HK-2 (cell line): Measurements from ENCODE around the gene PIK3R5.

Source experiments
- DNase-seq: peaks from one replicate; pipeline ENCODE4 v3.0.0-alpha.2; 2018; ENCODE audit not compliant: unreplicated experiment

Gene PIK3R5

DNA sequence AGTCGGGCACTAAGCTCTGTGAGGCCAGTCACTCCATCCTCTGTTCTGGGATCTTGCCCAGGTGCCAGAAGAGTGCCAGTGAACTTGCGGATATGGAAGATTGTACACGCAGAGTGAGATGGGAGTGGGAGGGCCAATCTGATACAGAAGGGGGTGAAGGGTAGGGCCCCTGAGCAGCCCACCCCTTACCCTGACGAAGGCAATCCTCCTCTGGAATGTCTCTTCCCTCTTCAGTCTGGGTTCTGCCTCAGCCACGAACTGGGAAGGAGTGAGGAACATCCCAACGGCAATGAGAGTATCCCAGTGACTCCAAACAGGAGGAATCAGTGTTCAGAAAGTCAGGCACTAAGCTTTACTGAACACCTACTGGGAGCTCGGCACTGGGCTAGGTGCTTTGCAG is 86.1 kb downstream of the PIK3R5 start:
- DNase-seq, result no peak

DNA sequence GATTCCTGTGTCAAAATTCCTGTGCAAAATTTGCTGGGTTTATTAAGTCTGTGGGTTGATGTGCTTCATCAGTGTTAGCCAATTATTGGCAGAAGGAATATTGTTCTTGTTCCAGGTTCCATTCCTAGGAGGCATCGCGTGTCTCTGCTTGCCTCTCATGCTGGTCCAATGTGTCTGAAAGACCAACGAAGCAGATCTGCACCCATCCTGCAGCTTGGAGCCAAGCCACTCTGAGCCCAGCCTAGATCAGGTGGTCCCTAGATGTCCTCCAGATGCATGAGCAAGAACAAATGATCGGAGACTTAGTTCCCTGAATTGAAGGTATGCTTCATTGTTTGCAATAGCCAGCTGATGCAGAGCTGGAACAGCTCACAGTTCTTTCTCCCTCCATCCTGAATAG is 87.5 kb downstream of the PIK3R5 start:
- DNase-seq, result no peak

- no peak for DNase-seq
Measured at GRCh38 chr17:8875957-8876356, 89.5 kb downstream of the PIK3R5 start.

DNA sequence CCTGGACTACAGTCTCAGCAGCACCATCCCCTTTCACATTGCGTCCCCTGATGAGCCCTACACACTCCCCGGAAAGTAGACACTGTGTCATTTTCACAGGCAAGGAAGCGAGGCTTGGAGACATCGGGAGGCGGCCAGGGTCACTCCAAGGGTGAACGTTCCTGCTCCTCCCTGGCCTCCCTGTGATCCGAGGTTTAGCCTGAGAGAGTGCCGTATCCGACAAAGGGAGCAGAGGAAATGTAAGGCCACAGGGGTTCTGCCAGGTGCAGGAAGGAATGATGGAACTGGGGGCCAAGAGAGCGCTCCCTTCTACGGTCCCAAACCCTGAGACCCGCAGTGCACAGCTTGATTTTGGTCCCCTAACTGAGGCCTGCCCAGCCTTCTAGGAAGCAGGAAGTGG is 90.1 kb downstream of the PIK3R5 start:
- no peak for DNase-seq

DNA sequence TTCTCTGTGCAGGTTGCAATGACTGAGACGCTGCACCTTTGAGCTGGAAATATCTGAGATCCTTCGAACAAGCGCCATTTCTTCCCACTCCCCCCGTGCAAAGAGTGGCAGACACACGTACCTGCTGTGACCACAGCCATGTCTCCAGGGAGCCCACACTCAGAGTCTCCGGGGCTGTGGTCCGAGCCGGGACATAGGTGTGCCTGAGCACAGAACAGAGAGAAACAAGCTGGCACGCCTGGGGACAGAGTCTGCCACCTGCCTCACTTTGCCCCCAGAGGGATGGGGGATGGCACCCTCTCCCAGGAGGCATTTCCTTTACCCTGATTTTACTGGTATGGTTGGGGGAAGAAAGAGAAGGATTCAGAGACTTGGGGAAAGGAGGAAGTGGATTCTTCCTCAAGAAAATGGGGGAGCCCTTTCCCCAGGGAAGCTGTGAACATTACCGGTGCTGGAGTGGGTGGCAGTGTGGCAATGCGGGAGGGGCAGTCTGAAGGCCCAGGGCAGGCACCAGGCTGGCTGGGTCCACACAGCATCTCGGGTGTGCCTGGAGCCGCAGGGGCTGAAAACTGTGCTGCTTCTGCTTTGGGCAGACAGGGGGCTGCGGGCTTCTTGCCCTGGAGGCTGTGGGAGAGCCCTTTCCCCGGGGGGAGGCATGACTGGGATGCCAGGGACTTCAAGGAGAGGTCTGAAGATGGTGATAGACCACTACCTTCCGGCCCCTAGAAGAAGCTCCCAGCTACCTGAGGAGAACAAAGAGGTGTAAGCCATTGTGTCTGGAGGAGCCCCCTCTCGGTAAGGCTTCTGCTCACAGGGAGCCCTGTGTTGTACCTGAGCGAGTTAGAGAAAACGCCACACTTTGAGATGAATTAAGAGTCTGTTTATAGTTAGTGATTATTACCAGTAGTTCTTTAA is 91.4 kb downstream of the PIK3R5 start:
- DNase-seq, result no peak

DNA sequence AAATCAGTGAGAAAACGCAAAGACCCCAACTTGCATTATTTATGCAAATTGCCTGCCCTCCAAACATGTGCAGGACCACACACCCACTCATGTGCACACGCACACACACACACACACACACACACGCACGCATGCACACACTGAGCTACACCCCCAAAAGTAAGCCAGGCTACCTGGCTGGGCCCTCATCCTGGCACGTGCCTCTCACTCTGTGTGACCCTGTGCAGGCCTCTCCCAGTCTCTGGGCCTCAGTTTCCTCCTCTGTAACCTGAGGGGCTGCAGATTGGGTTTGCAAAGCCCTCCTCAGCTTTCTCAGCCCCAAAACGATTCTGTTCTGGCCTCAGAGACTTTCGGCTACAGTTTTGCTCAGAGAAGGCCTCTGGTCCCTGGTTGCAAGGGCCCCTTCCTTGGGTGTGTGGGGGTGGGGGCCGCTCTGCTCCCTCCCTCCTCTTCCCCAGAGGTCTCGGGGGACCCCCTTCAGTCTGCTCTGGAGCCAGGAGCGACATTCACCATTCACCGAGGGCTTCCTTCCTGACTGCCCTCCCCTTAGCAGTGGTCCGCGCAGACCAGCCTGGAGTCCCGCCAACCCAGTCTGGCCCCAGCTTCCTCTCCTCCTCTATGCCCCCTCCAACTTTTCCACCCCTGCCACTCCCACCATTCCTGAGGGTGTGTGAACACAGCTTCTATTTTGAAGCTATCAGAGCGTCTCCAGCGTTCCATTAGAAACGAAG is 92.6 kb downstream of the PIK3R5 start:
- DNase-seq, result no peak

DNA sequence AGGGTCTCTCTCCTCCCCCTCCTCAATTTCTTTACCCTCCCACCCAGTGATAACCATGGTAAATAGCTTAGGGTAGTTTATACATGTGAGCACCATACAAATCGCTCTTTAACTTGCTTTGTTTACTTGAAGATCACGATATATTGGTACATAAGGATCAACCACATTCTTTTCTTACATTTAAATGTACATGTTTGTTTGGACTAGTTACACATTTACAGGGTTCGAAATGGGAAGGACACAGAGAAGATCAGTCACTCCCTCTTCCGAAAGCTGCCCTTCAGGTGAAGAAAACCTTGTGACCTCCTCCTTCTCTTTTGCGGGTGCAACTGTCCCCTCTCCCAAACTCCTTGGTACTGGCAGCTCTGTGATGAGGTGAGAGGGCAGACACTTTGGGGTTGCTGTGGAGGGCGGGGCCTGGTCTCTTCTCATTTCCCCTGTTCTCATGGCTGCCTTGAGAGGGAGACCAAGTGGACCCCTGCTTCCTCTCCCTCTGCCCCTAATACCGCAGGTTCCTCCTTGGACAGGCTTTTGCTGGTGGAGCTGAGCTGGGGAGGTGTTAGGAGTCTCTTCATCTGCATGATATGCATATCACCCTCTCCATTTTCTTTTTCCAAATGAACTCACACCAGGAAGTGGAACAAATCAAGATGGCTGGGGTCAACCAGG is 93.3 kb downstream of the PIK3R5 start:
- DNase-seq, result no peak

DNA sequence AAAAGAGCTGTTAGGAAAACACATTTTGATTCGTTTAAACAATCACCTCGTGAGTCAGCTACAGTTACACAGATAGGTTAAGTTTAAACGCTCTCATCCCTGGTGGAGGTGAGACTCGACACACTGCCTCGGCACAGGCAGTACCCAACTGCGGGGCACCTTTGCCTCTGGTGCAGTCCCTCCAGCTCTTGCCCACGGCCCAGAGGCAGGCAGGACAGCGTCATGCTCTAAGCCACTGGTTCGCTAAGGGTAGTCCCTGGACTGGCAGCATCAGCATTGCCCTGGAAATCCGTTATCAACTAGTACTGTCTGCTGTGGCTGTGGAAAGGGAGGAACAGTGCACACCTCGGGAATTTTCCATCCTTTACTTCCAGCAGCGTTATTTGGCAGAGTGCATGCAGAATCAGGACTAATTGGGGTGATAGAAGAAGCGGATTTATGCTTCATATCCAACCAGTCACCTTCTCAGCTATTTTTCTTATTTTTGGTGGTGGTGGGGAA is 94.4 kb downstream of the PIK3R5 start:
- no peak for DNase-seq

DNA sequence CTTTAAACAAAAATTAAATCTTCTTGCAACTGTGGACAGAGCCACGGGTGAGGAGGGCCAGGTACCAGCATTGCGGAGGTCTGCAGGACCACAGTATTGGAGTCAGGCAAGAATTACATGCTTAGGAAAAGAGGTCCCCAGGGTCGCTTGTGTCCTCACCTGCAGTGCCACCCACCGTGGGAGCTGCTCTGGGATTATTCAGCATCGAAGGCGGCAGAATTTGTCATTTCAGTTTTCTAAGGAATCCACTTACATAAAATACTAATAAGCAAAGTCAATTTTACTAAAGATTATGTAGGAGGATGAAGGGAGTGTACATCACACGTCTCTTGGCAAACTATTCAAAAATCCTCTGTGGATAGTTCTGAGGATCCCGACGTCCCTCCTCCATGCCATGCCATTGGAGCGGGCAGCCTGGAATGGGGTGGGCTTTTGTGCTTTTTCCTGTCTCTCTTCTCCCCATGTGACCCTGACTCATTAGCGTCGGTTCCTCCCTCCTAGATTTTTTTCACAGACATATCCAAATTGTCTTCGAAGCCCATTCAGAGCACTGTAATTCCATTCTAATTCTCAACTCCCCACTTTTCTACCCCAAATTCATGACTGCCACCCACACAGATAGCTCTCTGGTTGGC is 95.0 kb downstream of the PIK3R5 start:
- DNase-seq, result no peak

DNA sequence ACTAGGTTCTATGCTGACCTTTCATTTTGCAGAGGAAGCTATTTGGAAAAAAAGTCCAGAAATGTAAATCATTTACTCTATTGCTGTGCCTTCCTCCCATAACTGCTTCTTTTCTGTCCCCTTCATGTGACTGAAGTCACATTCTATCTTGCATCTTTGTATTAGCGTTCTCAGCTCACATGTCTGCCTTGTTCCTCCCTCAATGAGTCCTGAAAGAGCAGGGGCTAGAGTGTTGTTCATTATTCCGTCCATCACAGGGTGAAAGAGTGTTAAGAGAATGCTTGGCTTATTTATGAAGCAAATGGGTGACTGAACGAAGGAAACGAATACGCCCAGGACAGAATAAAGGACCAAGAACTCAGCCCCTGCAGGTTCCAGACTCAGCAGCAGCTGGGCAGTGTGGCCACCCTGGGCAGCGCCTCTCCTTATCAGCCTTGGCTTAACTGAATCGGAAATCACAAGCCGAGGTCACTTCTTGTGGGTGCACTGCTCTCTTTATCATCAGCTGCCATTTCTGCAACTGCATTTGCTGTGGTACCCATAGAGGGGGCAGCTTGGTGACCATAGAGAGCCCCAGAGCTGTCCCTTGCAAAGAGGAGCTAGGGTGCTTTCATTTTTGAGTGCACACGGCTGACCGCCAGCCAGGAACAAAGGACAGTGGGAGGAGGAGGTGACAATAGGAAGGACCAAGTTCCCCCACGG is 96.2 kb downstream of the PIK3R5 start:
- DNase-seq, result no peak

DNA sequence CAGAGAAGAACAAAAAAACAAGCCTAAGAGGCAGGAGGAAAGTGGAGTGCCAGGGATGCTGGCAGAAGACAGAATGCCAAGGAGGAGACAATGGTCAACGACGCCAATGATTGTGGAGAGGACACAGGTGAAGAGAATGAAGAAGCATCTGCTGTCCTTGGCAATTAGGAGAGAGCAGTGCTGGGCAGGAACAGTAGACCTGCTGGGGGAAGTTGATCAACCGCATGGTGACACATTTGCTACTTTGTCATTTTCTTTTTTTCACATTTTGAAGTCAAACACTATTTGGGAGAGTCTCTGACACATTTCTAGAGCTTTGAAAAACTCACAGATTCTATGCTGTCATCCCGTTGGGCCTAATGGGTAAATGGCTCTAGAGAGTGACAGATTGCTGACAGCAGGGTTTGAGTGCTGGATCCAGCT is 97.0 kb downstream of the PIK3R5 start:
- DNase-seq, result no peak

DNA sequence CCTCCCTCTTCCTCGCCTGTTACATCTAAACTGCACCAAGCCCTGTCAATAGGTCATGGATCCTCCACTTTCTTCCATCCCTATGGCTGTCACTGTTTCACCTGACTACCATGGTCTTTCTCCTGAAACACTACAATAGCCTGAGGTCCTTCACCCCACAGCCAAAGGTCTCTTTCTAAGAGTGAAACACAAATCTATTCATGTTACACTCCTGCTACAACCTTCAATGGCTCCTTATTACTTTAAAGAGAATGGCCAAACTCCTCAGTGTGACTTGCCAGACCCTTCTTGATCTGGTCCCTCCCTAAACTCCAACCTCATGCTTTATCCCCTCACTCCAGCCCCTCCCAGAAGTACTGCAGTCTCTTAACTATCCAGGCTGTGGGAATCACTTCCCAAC is 97.4 kb downstream of the PIK3R5 start:
- DNase-seq, result no peak

DNA sequence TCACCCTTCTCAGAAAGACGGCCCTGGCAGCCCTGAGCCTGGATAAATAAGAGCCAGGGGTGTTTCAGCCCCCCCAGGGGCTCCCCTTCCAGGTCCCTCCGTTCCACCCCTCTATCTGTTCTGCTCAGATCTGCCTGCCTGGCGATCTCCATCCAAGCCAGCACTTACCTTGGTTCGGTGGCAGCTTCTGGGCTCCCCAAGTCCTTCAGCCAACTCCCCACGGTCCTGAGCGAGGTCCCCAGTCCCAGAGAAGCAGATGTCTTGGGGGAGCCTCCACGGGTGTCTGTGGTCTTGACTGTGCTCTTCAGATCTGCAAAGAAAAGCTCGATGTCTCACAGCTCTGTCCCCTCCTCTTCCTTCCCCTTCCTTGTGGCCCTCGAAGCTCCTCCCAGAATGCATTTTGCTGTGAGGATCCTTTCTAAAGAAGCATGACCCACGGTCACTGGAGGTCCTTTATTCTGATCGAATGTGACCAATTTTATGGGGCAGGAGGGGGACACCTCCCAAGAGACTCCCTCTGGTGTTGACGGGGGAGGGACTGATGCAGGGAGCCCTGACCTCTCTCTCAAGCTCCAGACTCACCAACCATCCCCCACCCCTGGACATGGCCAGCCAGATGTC is 98.0 kb downstream of the PIK3R5 start, which contains the start of gene PIK3R6:
PIK3R6 (minus strand) TSS at position 314 of the 621 bp plus-strand sequence. CDS start 17,880 bp downstream, outside the sequence.
- no peak for DNase-seq

- no peak for DNase-seq
Measured at GRCh38 chr17:8865811-8866210, 99.7 kb downstream of the PIK3R5 start.

DNA sequence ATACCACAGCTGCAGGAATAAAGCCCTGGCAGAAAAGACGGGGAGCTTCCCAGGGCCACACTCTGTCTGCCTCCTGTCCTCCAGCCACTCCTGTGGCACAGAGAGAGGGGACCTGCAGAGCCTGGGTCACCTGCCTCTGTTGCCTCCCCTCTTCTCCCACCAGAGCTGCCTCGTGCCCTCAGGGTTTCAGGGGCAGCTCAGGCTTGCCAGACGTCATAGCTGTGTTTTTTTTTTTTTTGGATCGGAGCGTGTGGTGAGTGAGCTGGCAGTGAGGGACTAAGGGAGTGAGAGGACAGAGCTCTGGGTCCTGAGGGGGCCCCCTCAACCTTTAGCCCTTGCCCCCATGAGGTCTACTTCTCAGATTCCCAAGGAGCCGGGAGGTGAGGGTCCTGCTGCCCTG is 100.1 kb downstream of the PIK3R5 start:
- no peak for DNase-seq

- DNase-seq, result no peak
Measured at GRCh38 chr17:8862213-8863056, 103.1 kb downstream of the PIK3R5 start.

DNA sequence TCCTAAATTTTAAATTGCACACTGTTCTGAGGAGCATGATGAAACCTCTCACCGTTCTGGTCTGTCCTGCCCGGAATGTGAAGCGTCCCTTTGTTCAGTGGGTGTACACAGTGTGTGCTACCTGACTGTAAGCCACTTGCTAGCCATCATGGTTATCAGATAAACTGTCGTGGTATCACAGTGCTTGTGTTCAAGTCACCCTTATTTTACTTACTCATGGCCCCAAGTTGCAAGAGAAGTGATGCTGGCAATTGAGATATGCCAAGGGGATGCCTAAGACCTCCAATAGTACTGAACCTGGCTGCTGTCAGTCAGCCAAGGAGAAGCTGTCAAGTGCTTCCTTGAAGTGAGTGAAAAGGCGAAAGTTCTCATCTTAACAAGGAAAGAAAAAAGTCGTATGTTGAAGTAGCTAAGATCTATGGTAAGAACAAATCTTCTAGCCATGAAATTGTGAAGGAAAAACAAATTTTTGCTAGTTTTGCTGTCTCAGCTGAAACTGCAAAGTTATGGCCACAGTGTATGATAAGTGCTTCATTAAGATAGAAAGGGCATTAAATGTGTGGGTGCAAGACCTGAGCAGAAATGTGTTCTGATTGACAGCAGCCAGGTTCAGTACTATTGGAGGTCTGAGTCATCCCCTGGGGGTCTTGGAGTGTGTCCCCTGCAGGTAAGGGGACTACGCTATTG is 103.9 kb downstream of the PIK3R5 start:
- DNase-seq, result no peak

GRCh38 chr17:8859804-8860430 is 105.6 kb downstream of the PIK3R5 start:
- DNase-seq, result no peak
